Testis (tissue), 3 donors: ENCODE measurements around the gene ARL3. TPM values are rescaled to one million over a fixed set of nuclear protein-coding genes. Genes with fewer than 3 reads are reported as not detected.
A peak's percentile ranks its signal among the peaks of the same experiment; 100 is the strongest.

Source experiments
- DNase-seq: peaks from one replicate; pipeline ENCODE4 v3.0.0-alpha.2; 2019
- H3K27ac ChIP-seq, 2 donors: fragments of 200-600 bp; sonication (generic); one replicate each; pipeline ENCODE4 v1.5.1; 2019
- H3K27me3 ChIP-seq: fragments of 200-600 bp; sonication (generic); one replicate; pipeline ENCODE4 v1.5.1; 2019
- H3K36me3 ChIP-seq: fragments of 200-600 bp; sonication (generic); one replicate; pipeline ENCODE4 v1.5.1; 2017; ENCODE audit warnings: low read depth; ENCODE audit errors: missing control alignments
- H3K4me1 ChIP-seq: fragments of 200-600 bp; sonication (generic); one replicate; pipeline ENCODE4 v1.5.1; 2019
- H3K4me3 ChIP-seq, 2 donors: fragments of 200-600 bp; sonication (generic); one replicate each; pipeline ENCODE4 v1.5.1; 2017 to 2019
- H3K9me3 ChIP-seq: fragments of 200-600 bp; sonication (generic); one replicate; pipeline ENCODE4 v1.5.1; 2017
- POLR2A ChIP-seq: fragments of 450-650 bp; IDR thresholded peaks from one replicate; pipeline ENCODE4 v1.6.1; 2017; ENCODE audit warnings: antibody characterized with exemption, mild to moderate bottlenecking, moderate library complexity
- WGBS, 2 donors: methylation state at CpG; one replicate each; pipeline ENCODE4 v1.1.5; 2018; 5-methylcytosine and 5-hydroxymethylcytosine counted together
- intact Hi-C: fragments of 100-400 bp; cut with DNase I; formaldehyde crosslinking; loops from one replicate; pipeline ENCODE4 v1.15.1; 2023; ENCODE audit warnings: low total_unique reads
- polyA plus RNA-seq: library from polyadenylated mRNA; stranded (reverse); fragments of 350-450 nt; fragmentation: Illumina TruSeq; extraction: RNeasy Lipid Tissue Mini Kit (QIAGEN cat#74804); gene quantifications from one replicate; pipeline ENCODE4 v1.2.3, GENCODE V29; 2014; ENCODE audit warnings: low read depth, low replicate concordance; ENCODE audit not compliant: insufficient read depth
- total RNA-seq, 2 donors: library from RNA; depleted of rRNA; stranded (reverse); fragments of >200 nt; gene quantifications; one replicate each; pipeline ENCODE4 v1.2.3, GENCODE V29; 2016
- TF ChIP-seq, protein P1 (sequence below), 3 experiments: fragments of 450-650 bp in 2 of 3; fragments of 200-600 bp in 1 of 3; sonication (generic) in 1 of 3; IDR thresholded peaks; one replicate each; pipeline ENCODE4 v1.5.1; 2016 to 2019; ENCODE audit warnings: antibody characterized with exemption in 3 of 3, mild to moderate bottlenecking in 2 of 3, moderate library complexity in 1 of 3

Gene ARL3
- total and polyA plus RNA-seq, 3 donors from 2014 or later: 10.8 to 25.2 (median 10.9) TPM

DNA sequence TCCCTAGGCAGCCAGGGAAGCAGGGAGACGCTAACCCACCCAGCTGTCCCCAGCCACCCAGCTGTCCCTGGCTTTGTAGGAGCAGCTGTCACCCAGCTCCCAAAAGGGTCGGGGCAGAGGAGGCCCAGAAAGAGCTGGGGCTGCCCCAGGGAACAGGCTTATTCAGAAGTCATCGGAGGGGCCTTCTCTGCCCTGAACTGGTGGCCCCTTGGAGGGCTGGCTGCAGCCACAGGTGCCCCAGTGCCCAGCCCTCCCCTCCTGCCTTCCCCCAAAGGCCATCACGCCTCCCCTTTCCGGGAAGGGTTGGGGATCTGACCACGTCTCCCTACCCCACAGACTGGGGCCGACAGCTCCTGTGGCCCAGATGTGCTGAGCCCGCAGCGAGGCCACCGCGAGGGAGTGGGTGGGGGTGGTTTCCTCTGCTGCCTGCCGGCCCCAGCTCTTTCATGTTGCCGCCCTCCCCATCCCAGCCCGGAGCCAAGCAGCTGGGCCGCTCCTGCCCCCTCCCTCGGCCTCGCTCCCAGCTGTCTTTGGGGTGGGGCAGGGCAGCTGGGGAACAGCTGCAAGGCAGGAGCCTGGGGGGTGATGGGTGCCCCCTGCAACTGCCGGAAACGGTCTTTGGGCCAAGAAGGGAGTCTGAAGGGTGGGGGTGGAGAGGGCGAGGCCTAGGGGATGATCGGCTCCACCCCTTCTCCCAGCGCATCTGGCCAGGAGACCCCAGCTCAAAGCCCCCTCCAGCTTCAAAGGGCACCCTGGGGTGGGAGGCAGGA lies 53.1 kb downstream of the ARL3 start:
- Histone ChIP-seq H3K9me3 (no peaks in the 10 kb centered on the region), H3K36me3 (no peaks in the 10 kb centered on the region), H3K27me3 (no peaks in the 10 kb centered on the region), H3K4me3 (no peak overlapping the region), H3K27ac (peak overlapping the region in 1 of 2 donors; percentile 3), H3K4me1 (peaks cover 21% of the 10 kb centered on the region)
- intact Hi-C loops: no loop called here
- TF ChIP-seq, protein P1, sequence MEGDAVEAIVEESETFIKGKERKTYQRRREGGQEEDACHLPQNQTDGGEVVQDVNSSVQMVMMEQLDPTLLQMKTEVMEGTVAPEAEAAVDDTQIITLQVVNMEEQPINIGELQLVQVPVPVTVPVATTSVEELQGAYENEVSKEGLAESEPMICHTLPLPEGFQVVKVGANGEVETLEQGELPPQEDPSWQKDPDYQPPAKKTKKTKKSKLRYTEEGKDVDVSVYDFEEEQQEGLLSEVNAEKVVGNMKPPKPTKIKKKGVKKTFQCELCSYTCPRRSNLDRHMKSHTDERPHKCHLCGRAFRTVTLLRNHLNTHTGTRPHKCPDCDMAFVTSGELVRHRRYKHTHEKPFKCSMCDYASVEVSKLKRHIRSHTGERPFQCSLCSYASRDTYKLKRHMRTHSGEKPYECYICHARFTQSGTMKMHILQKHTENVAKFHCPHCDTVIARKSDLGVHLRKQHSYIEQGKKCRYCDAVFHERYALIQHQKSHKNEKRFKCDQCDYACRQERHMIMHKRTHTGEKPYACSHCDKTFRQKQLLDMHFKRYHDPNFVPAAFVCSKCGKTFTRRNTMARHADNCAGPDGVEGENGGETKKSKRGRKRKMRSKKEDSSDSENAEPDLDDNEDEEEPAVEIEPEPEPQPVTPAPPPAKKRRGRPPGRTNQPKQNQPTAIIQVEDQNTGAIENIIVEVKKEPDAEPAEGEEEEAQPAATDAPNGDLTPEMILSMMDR (IDR thresholded peaks at IDR 0.05): no peak
- TF ChIP-seq POLR2A: no peak
- WGBS, 2 donors: 19 to 47% methylated on average over 18 to 20 of the region's 22 CpGs
- no peak for DNase-seq

DNA sequence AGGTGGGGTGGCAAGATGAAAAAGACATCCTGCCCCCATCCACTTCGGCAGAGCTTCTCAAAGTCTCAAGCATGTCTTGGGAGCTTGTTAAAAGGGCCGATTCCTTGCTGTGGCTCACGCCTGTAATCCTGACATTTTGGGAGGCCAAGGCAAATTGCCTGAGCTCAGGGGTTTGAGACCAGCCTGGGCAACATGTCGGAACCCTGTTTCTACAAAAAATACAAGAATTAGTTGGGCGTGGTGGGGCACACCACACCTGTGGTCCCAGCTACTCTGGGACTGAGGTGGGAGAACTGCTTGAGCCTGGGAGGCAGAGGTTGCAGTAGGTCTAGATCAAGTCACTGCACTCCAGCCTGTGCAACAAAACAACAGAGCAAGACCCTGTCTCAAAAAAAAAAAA lies 55.4 kb downstream of the ARL3 start:
- Histone ChIP-seq H3K4me3 (no peak overlapping the region), H3K36me3 (no peaks in the 10 kb centered on the region), H3K27me3 (no peaks in the 10 kb centered on the region), H3K4me1 (peaks cover 21% of the 10 kb centered on the region), H3K9me3 (no peaks in the 10 kb centered on the region), H3K27ac (peak overlapping the region in 1 of 2 donors; percentile 60)
- WGBS, 2 donors: 56 to 75% methylated on average over 5 of the region's 5 CpGs
- DNase-seq: no peak
- intact Hi-C loops: no loop called here
- TF ChIP-seq POLR2A: no peak
- TF ChIP-seq, protein P1 (IDR thresholded peaks at IDR 0.05): no peak

DNA sequence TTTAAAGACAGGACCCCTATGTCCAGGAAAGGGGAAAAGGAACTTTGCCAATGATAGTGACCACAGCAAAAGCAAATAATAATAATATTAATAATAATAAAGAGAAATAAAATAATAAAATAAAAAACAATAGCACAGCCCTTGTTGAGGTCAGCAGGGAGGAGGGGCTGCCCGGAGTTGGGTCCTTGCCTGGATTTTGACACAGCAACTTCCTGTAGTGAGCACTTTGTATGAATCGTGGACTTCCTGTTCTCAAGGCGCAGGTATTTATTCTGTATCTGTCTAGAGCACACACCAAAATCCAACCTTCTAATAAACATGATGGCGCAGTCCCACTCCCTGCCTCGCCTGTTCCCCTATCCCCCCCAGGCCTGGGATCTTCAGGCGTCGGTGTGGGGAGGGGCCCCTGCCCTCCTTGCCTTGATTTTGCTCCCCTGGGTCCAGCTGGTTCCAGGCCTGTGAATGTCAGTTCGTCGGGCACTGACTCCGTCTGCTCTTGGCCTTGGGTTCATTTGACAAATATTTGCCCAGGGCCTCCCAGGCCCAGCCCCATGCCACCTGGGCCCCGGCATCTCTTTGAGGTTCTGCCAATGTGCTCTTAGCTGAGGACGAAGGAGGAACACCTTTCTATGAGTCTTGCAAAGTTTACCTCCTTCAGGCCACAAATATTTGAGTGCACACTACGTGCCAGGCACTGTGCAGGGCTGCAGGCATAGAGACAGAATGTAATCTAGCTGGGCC lies 56.0 kb downstream of the ARL3 start:
- no peak overlapping the region for H3K4me3 ChIP-seq
- intact Hi-C loops: no loop called here
- H3K9me3 ChIP-seq: no peaks in the 10 kb centered on the region
- H3K27ac ChIP-seq: peak overlapping the region; percentile 39 to 60
- no peaks in the 10 kb centered on the region for H3K36me3 ChIP-seq
- no peaks in the 10 kb centered on the region for H3K27me3 ChIP-seq
- H3K4me1 ChIP-seq: peaks cover 25% of the 10 kb centered on the region
- WGBS, 2 donors: 44 to 48% methylated on average over 13 of the region's 13 CpGs
- no peak for DNase-seq
- no peak for TF ChIP-seq POLR2A
- TF ChIP-seq, protein P1 (IDR thresholded peaks at IDR 0.05): no peak

DNA sequence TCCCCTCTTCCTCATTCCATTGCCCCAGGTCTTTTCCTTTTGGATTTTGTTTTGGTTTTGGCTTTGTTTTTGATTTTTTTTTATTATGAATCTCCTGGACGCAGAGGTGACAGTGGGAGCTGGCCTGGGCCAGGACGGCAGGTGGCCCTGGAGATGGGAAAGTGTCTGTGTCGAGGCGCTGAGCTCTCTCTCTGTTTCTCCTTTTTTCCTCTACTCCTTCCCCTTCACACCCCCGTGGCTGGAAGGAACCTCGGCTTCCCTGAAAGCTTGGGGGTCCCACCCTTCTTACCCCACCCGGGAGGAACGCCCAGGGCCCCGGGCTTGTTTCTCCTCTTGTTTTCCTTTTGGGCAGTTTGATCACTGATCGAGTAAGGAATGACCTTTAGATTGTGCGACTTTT lies 56.7 kb downstream of the ARL3 start:
- Histone ChIP-seq H3K27me3 (no peaks in the 10 kb centered on the region), H3K27ac (peak overlapping the region; percentile 25 to 48), H3K9me3 (no peaks in the 10 kb centered on the region), H3K36me3 (no peaks in the 10 kb centered on the region), H3K4me3 (peak overlapping the region; percentile 13 to 45), H3K4me1 (peaks cover 30% of the 10 kb centered on the region)
- 48 to 54% methylated on average over 11 of the region's 11 CpGs for WGBS, 2 donors
- intact Hi-C loops: no loop called here
- no peak for TF ChIP-seq POLR2A
- TF ChIP-seq, protein P1 (IDR thresholded peaks at IDR 0.05): no peak
- DNase-seq: no peak
